A549 (cell line): ENCODE measurements around the gene MAPKAPK2. TPM values are rescaled to one million over a fixed set of nuclear protein-coding genes. Genes with fewer than 3 reads are reported as not detected.

Source experiments
- ATAC-seq, 2 experiments: fragments of 200-7000 bp in 1 of 2; fragments of >200 bp in 1 of 2; cut with Nextera tagmentation in 1 of 2; cut with Tn5 transposase in 1 of 2; 3 replicates each; pipeline versions ENCODE4 v1.8.0 to v1.9.1; 2018 to 2020; ENCODE audit warnings: mild to moderate bottlenecking in 1 of 2, moderate library complexity in 1 of 2
- CTCF ChIA-PET: fragments of 300-600 bp; sonication (Branson Sonifier 250); formaldehyde crosslinking; extraction: SDS; loops from one replicate; lab custom pipeline; 2021; ENCODE audit warnings: antibody characterized with exemption, inconsistent platforms; lab: Yijun Ruan, JAX
- POLR2A ChIA-PET: fragments of 350-600 bp; formaldehyde crosslinking; extraction: SDS; loops from one replicate; lab custom pipeline; 2021; ENCODE audit warnings: antibody characterized with exemption, inconsistent platforms; lab: Yijun Ruan, JAX
- DNase-seq, 2 experiments: peaks; one replicate each; pipeline versions ENCODE4 v3.0.0 to v3.0.0-alpha.2; 2011 to 2016; ENCODE audit warnings: low read depth in 1 of 2, low spot score in 1 of 2
- FAIRE-seq: peaks from 2 replicates; lab custom pipeline; 2011; peaks lifted over from hg19 to GRCh38; lab: Jason Lieb, UNC
- H3K27ac ChIP-seq, 2 experiments: fragments of >200 bp; sonication (Bioruptor Twin); formaldehyde crosslinking; 3 replicates each; pipeline ENCODE4 v1.5.1; 2016 to 2017
- H3K4me1 ChIP-seq: fragments of >200 bp; sonication (Bioruptor Twin); formaldehyde crosslinking; 3 replicates; pipeline ENCODE4 v1.6.1; 2016
- H3K4me2 ChIP-seq: fragments of >200 bp; sonication (Bioruptor Twin); formaldehyde crosslinking; 3 replicates; pipeline ENCODE4 v1.6.1; 2016
- H3K4me3 ChIP-seq: fragments of >200 bp; sonication (Bioruptor Twin); formaldehyde crosslinking; 3 replicates; pipeline ENCODE4 v1.5.1; 2016
- H3K9me3 ChIP-seq: fragments of >200 bp; sonication (Bioruptor Twin); formaldehyde crosslinking; 3 replicates; pipeline ENCODE4 v1.6.1; 2016
- CBX8 ChIP-seq: fragments of 200-600 bp; sonication (generic); IDR thresholded peaks from 2 replicates; pipeline ENCODE4 v1.6.1; 2016
- CEBPB ChIP-seq, 2 experiments: fragments of >200 bp in 1 of 2; sonication (Bioruptor Twin) in 1 of 2; formaldehyde crosslinking in 1 of 2; IDR thresholded peaks; 2 replicates each; pipeline ENCODE4 v1.6.1; 2012 to 2016
- CHD2 ChIP-seq: fragments of 150-350 bp; IDR thresholded peaks from 2 replicates; pipeline ENCODE4 v1.6.1; 2014; ENCODE audit warnings: low read length; ENCODE audit not compliant: partially characterized antibody
- E2F6 ChIP-seq: IDR thresholded peaks from 2 replicates; pipeline ENCODE4 v1.6.1; 2012; ENCODE audit warnings: low read depth, borderline replicate concordance
- FOSL2 ChIP-seq, 2 experiments: fragments of 450-650 bp in 1 of 2; fragments of >200 bp in 1 of 2; sonication (Bioruptor Twin) in 1 of 2; formaldehyde crosslinking; IDR thresholded peaks; 2 replicates each; pipeline versions ENCODE4 v1.5.0 to v1.6.1; 2016 to 2020; ENCODE audit warnings: mild to moderate bottlenecking in 1 of 2, moderate library complexity in 1 of 2
- FOXS1 ChIP-seq: fragments of 250-450 bp; sonication (Bioruptor Pico); IDR thresholded peaks from 2 replicates; pipeline ENCODE4 v1.5.0; 2020; ENCODE audit warnings: mild to moderate bottlenecking, moderate library complexity
- HOXB13 ChIP-seq: fragments of 250-450 bp; sonication (Bioruptor Pico); IDR thresholded peaks from 2 replicates; pipeline ENCODE4 v1.5.0; 2020; ENCODE audit warnings: low read depth, mild to moderate bottlenecking, moderate library complexity
- HOXB5 ChIP-seq: fragments of 250-450 bp; sonication (Bioruptor Pico); IDR thresholded peaks from 2 replicates; pipeline ENCODE4 v1.5.0; 2020; ENCODE audit warnings: mild to moderate bottlenecking, moderate library complexity
- JUNB ChIP-seq: fragments of >200 bp; sonication (Bioruptor Twin); formaldehyde crosslinking; IDR thresholded peaks from 2 replicates; pipeline ENCODE4 v1.6.1; 2016
- KDM1A ChIP-seq: fragments of 200-600 bp; sonication (generic); IDR thresholded peaks from 2 replicates; pipeline ENCODE4 v1.6.1; 2016; ENCODE audit warnings: low read depth, mild to moderate bottlenecking
- MAFK ChIP-seq: fragments of 450-650 bp; IDR thresholded peaks from 2 replicates; pipeline ENCODE4 v1.6.1; 2014; ENCODE audit not compliant: partially characterized antibody
- MAZ ChIP-seq: fragments of 150-350 bp; IDR thresholded peaks from 2 replicates; pipeline ENCODE4 v1.6.1; 2014; ENCODE audit warnings: antibody characterized with exemption, low read depth, low read length, borderline replicate concordance
- NPAS2 ChIP-seq: fragments of 250-450 bp; sonication (Bioruptor Pico); IDR thresholded peaks from 2 replicates; pipeline ENCODE4 v1.8.0; 2022; ENCODE audit warnings: mild to moderate bottlenecking, moderate library complexity, borderline replicate concordance
- NR3C1 ChIP-seq: fragments of >200 bp; sonication (Bioruptor Twin); formaldehyde crosslinking; IDR thresholded peaks from 3 replicates; pipeline ENCODE4 v1.6.1; 2017
- PHF8 ChIP-seq: fragments of 200-600 bp; sonication (generic); IDR thresholded peaks from 2 replicates; pipeline ENCODE4 v1.6.1; 2016; ENCODE audit warnings: low read depth, mild to moderate bottlenecking, antibody characterized with exemption, moderate library complexity, borderline replicate concordance
- POLR2A ChIP-seq: IDR thresholded peaks from 2 replicates; pipeline ENCODE4 v1.6.1; 2012; ENCODE audit warnings: mild to moderate bottlenecking, low read length
- RAD21 ChIP-seq, 2 experiments: fragments of >200 bp in 1 of 2; sonication (Bioruptor Twin) in 1 of 2; formaldehyde crosslinking in 1 of 2; IDR thresholded peaks in 1 of 2; conservative IDR thresholded peaks in 1 of 2; 2 replicates in 1 of 2; 3 replicates in 1 of 2; pipeline ENCODE4 v1.6.1; 2012 to 2018; ENCODE audit warnings: inconsistent platforms in 1 of 2
- RCOR1 ChIP-seq: fragments of 150-350 bp; IDR thresholded peaks from 2 replicates; pipeline ENCODE4 v1.6.1; 2014; ENCODE audit warnings: antibody characterized with exemption, low read length, low read depth
- RNF2 ChIP-seq: fragments of 200-600 bp; sonication (generic); IDR thresholded peaks from 2 replicates; pipeline ENCODE4 v1.6.1; 2016; ENCODE audit warnings: low read depth, mild to moderate bottlenecking, antibody characterized with exemption, moderate library complexity, borderline replicate concordance
- SMC3 ChIP-seq: fragments of >200 bp; sonication (Bioruptor Twin); formaldehyde crosslinking; IDR thresholded peaks from 3 replicates; pipeline ENCODE4 v1.6.1; 2018; ENCODE audit warnings: inconsistent platforms
- SREBF2 ChIP-seq: fragments of 450-650 bp; IDR thresholded peaks from 2 replicates; pipeline ENCODE4 v1.6.1; 2014; ENCODE audit warnings: mild to moderate bottlenecking, moderate library complexity
- TFCP2L1 ChIP-seq: fragments of 250-450 bp; sonication (Bioruptor Pico); IDR thresholded peaks from 2 replicates; pipeline ENCODE4 v1.5.0; 2021; ENCODE audit warnings: mild to moderate bottlenecking
- WGBS: methylation state at CpG from one replicate; pipeline ENCODE4 v1.1.6; 2017; ENCODE audit errors: missing lambda C conversion rate; 5-methylcytosine and 5-hydroxymethylcytosine counted together
- polyA plus RNA-seq, 4 experiments: library from polyadenylated mRNA; depleted of rRNA in 3 of 4; stranded (reverse); fragments of >200 nt; fragmentation: RNase III in 1 of 4; extraction: RNeasy Plus Mini Kit Qiagen cat#74134 plus additional on column Dnase treatment in 1 of 4; gene quantifications; 2 replicates in 3 of 4; 3 replicates in 1 of 4; pipeline ENCODE4 v1.2.3, GENCODE V29; 2011 to 2017
- TF ChIP-seq, protein P1 (sequence below): IDR thresholded peaks from 2 replicates; pipeline ENCODE4 v1.6.1; 2012
- TF ChIP-seq, protein P2 (sequence below): fragments of 150-350 bp; IDR thresholded peaks from 2 replicates; pipeline ENCODE4 v1.6.1; 2014; ENCODE audit warnings: low read depth, mild to moderate bottlenecking, low read length

Gene MAPKAPK2
- polyA plus RNA-seq, 2 of the 4 experiments (the other 2 are of a cell fraction): 37.2 to 43.0 TPM

- 71% methylated on average over 11 of the region's 11 CpGs for WGBS
- no peaks in the 10 kb centered on the region for H3K9me3 ChIP-seq
- no peak for FAIRE-seq
- POLR2A ChIA-PET: interaction anchor here (0.7 kb wide), 1 partner anchor 26 kb away, joined by 4 read pairs; the partner anchor contains the start of gene DYRK3
- no peak for DNase-seq
- no peak overlapping the region for H3K4me3 ChIP-seq
- peaks cover 7% of the 10 kb centered on the region; the same call in 1 of the 3 replicates for H3K4me1 ChIP-seq
- no peak overlapping the region for H3K27ac ChIP-seq
- CTCF ChIA-PET: interaction anchor here (0.9 to 19.9 kb wide), 7 partner anchors 13 to 182 kb away, joined by 3 to 452 read pairs (median 4); partner anchors contain the start of genes DYRK3 and EIF2D
- ATAC-seq: no peak
- no peak overlapping the region for H3K4me2 ChIP-seq
- TF ChIP-seq KDM1A: no peak
- TF ChIP-seq PHF8: no peak
- TF ChIP-seq MAZ: no peak
- TF ChIP-seq SREBF2: no peak
- TF ChIP-seq E2F6: no peak
- no peak for TF ChIP-seq RCOR1
- TF ChIP-seq NPAS2 (CRISPR knock-in tag): no peak
- TF ChIP-seq CEBPB (IDR thresholded peaks at IDR 0.05): no peak
- no peak for TF ChIP-seq RAD21 (conservative IDR thresholded peaks at IDR 0.05 in 1 of 2, IDR thresholded peaks at IDR 0.05 in 1 of 2)
- TF ChIP-seq CHD2: no peak
- no peak for TF ChIP-seq POLR2A
- TF ChIP-seq TFCP2L1 (CRISPR knock-in tag): no peak
Observed at GRCh38 chr1:206661161-206661820, 23.4 kb upstream of the MAPKAPK2 start.

- DNase-seq (no peak), ATAC-seq (no peak), FAIRE-seq (no peak)
- no peak overlapping the region for H3K4me2 ChIP-seq
- ChIA-PET CTCF (interaction anchor here (0.7 to 19.9 kb wide), 27 partner anchors 7 to 319 kb away, joined by 3 to 452 read pairs (median 14); partner anchors contain the start of genes DYRK3 and EIF2D), POLR2A (interaction anchor here (0.7 to 3.1 kb wide), 2 partner anchors 22 to 27 kb away, joined by 3 to 20 read pairs; partner anchors contain the start of genes DYRK3 and MAPKAPK2)
- no peaks in the 10 kb centered on the region for H3K9me3 ChIP-seq
- 61% methylated on average over 3 of the region's 3 CpGs for WGBS
- no peak overlapping the region for H3K27ac ChIP-seq
- TF ChIP-seq MAFK (no peak), SMC3 (no peak), JUNB (no peak), HOXB5 (CRISPR knock-in tag) (no peak), HOXB13 (CRISPR knock-in tag) (no peak), CBX8 (no peak), KDM1A (no peak), FOXS1 (no peak), PHF8 (no peak), NR3C1 (no peak)
- TF ChIP-seq, protein P1, sequence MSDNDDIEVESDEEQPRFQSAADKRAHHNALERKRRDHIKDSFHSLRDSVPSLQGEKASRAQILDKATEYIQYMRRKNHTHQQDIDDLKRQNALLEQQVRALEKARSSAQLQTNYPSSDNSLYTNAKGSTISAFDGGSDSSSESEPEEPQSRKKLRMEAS: no peak
- peaks cover 7% of the 10 kb centered on the region; the same call in 1 of the 3 replicates for H3K4me1 ChIP-seq
- H3K4me3 ChIP-seq: no peak overlapping the region
Observed at GRCh38 chr1:206662396-206663092, 22.2 kb upstream of the MAPKAPK2 start.

- H3K9me3 ChIP-seq: no peaks in the 10 kb centered on the region
- WGBS: 60% methylated on average over 5 of the region's 5 CpGs
- ChIA-PET POLR2A (interaction anchor here (0.7 to 3.1 kb wide), 4 partner anchors 21 to 32 kb away, joined by 3 to 20 read pairs (median 4); partner anchors contain the start of genes DYRK3 and MAPKAPK2), CTCF (interaction anchor here (0.7 to 19.9 kb wide), 55 partner anchors 8 to 364 kb away, joined by 3 to 452 read pairs (median 7); partner anchors contain the start of genes DYRK3 and EIF2D)
- no peak overlapping the region for H3K4me2 ChIP-seq
- DNase-seq: no peak
- peaks cover 7% of the 10 kb centered on the region; the same call in 1 of the 3 replicates for H3K4me1 ChIP-seq
- no peak overlapping the region for H3K4me3 ChIP-seq
- no peak for ATAC-seq
- FAIRE-seq: no peak
- no peak for TF ChIP-seq RNF2
- TF ChIP-seq NR3C1: no peak
- TF ChIP-seq, protein P2, sequence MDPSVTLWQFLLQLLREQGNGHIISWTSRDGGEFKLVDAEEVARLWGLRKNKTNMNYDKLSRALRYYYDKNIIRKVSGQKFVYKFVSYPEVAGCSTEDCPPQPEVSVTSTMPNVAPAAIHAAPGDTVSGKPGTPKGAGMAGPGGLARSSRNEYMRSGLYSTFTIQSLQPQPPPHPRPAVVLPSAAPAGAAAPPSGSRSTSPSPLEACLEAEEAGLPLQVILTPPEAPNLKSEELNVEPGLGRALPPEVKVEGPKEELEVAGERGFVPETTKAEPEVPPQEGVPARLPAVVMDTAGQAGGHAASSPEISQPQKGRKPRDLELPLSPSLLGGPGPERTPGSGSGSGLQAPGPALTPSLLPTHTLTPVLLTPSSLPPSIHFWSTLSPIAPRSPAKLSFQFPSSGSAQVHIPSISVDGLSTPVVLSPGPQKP: no peak
- no peak for TF ChIP-seq HOXB5 (CRISPR knock-in tag)
- no peak for TF ChIP-seq RCOR1
- TF ChIP-seq FOXS1: no peak
- no peak for TF ChIP-seq FOSL2 (IDR thresholded peaks at IDR 0.05)
- TF ChIP-seq FOSL2 (CRISPR knock-in tag; IDR thresholded peaks at IDR 0.05): no peak
- no peak overlapping the region for H3K27ac ChIP-seq
Observed at GRCh38 chr1:206663362-206663761, 21.3 kb upstream of the MAPKAPK2 start.
